ENCODE measurements around the gene GRID1.

GRCh38 chr10:86162696-86163400 lies 203.7 kb downstream of the GRID1 start:
- no peak for TF ChIP-seq CTCF (IDR thresholded peaks at IDR 0.05)
- TF ChIP-seq POLR2A (IDR thresholded peaks at IDR 0.05), result no peak
